ENCODE results near the gene GAD1.

GAD1 gene

GRCh38 chr2:170823088-170823897, 6.6 kb downstream of the GAD1 start:
- no peak for TF ChIP-seq ZFX (IDR thresholded peaks at IDR 0.05; ENCODE audit: borderline replicate concordance)
- TF ChIP-seq CTCF (IDR thresholded peaks at IDR 0.05), result no peak
- no peak overlapping the region for H3K27ac ChIP-seq

GRCh38 chr2:170823898-170824215, 7.2 kb downstream of the GAD1 start:
- TF ChIP-seq ZFX (IDR thresholded peaks at IDR 0.05; ENCODE audit: borderline replicate concordance), result no peak
- no peak for TF ChIP-seq CTCF (IDR thresholded peaks at IDR 0.05)
- no peak overlapping the region for H3K27ac ChIP-seq

- TF ChIP-seq CTCF (IDR thresholded peaks at IDR 0.05) (no peak), ZFX (IDR thresholded peaks at IDR 0.05; ENCODE audit: borderline replicate concordance) (no peak)
Measured at GRCh38 chr2:170824526-170825015, 7.9 kb downstream of the GAD1 start.

GRCh38 chr2:170827841-170828532, 11.3 kb downstream of the GAD1 start:
- TF ChIP-seq CTCF (IDR thresholded peaks at IDR 0.05), result no peak
- TF ChIP-seq ZFX (IDR thresholded peaks at IDR 0.05; ENCODE audit: borderline replicate concordance), result no peak

More at GRCh38 chr2:170824526-170825015, 7.9 kb downstream of the GAD1 start:
- no peak overlapping the region for H3K27ac ChIP-seq

GRCh38 chr2:170828533-170828916, 11.8 kb downstream of the GAD1 start:
- TF ChIP-seq ZFX (IDR thresholded peaks at IDR 0.05; ENCODE audit: borderline replicate concordance) (no peak), CTCF (IDR thresholded peaks at IDR 0.05) (no peak)

More at GRCh38 chr2:170827841-170828532, 11.3 kb downstream of the GAD1 start:
- H3K27ac ChIP-seq, result no peak overlapping the region

GRCh38 chr2:170829036-170829435, 12.3 kb downstream of the GAD1 start:
- no peak overlapping the region for H3K27ac ChIP-seq
- TF ChIP-seq ZFX (IDR thresholded peaks at IDR 0.05; ENCODE audit: borderline replicate concordance) (no peak), CTCF (IDR thresholded peaks at IDR 0.05) (no peak)

More at GRCh38 chr2:170828533-170828916, 11.8 kb downstream of the GAD1 start:
- H3K27ac ChIP-seq, result no peak overlapping the region

- no peak overlapping the region for H3K27ac ChIP-seq
- TF ChIP-seq CTCF (IDR thresholded peaks at IDR 0.05), result no peak
- TF ChIP-seq ZFX (IDR thresholded peaks at IDR 0.05; ENCODE audit: borderline replicate concordance), result no peak
Measured at GRCh38 chr2:170830166-170830565, 13.5 kb downstream of the GAD1 start.

All from 22Rv1 (cell line).